ENCODE results near the gene TARP.
A peak's percentile ranks its signal among the peaks of the same experiment; 100 is the strongest.
"Not testable (repeated sequence)": the region's sequence is repeated elsewhere in the genome, so short reads cannot be mapped to it uniquely, and the experiment has no call there.

The TARP gene

GRCh38 chr7:38259157-38259556 is 14.3 kb downstream of the TARP start:
- DNase-seq = not testable (repeated sequence)

- no peak for DNase-seq
Observed at GRCh38 chr7:38257350-38257677, 16.1 kb downstream of the TARP start.

DNA sequence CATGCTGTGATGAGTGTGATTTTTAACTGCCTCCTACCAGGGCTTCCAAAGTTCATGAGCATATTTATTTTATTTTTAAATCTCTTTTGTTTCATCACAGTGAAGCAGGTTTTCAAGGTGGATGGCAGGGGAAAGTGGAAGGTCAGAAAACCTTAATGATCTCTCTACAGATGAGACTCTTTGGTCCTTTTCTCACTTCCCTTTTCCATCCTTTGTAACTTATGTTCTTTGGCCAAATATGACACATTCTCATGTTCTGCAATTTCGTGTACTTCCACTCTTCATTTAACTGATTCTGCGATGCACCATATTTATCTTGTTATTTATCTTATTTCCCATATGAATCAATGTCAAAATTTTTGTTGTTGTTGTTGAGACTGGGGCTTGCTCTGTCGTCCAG is 23.6 kb downstream of the TARP start:
- DNase-seq = not testable (repeated sequence)

DNA sequence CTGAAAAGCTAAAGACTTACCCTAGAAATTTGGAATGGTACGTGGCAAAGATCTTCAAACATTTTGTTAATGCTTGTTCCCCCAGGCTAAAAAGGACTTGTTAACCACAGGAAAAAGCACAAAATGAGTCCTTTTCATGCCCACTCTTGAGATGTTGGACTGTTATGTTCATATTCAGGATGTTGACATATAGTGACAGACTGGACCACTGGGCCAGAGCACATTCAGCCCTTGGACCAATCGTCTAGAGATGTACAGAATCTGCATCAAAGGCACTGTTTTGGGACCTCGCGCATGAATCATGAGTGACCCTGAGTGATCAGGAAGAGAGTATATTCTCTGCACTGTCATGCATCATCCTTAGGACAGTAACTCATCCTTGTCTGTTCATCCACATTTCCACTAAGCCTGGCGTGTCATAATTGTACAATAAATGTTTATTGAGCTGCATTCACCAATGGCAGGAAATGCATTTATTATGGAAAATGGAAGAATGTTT is 25.3 kb downstream of the TARP start:
- no peak for DNase-seq

GRCh38 chr7:38245409-38245977 is 27.9 kb downstream of the TARP start:
- no peak for DNase-seq

DNA sequence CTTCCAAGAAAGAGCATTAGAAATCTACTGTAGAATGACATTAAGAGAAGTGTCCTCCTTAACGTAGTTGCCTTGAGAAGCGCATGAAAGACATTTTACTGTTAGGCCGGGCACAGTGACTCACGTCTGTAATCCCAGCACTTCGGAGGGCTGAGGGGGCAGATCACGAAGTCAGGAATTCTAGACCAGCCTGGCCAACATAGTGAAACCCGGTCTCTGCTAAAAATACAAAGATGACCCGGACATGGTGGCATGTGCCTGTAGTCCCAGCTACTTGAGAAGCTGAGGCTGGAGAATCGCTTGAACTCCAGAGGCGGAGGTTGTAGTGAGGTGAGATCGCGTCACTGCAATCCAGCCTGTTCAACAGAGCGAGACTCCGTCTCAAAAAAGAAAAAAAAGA is 28.9 kb downstream of the TARP start:
- no peak for DNase-seq

- DNase-seq = not testable (repeated sequence)
Observed at GRCh38 chr7:38243345-38243744, 30.1 kb downstream of the TARP start.

- no peak for DNase-seq
Observed at GRCh38 chr7:38242814-38243213, 30.6 kb downstream of the TARP start.

- no peak for DNase-seq
Observed at GRCh38 chr7:38241071-38241470, 32.4 kb downstream of the TARP start.

GRCh38 chr7:38239129-38239528 is 34.3 kb downstream of the TARP start:
- DNase-seq = not testable (repeated sequence)

GRCh38 chr7:38235606-38236005 is 37.8 kb downstream of the TARP start:
- no peak for DNase-seq

DNA sequence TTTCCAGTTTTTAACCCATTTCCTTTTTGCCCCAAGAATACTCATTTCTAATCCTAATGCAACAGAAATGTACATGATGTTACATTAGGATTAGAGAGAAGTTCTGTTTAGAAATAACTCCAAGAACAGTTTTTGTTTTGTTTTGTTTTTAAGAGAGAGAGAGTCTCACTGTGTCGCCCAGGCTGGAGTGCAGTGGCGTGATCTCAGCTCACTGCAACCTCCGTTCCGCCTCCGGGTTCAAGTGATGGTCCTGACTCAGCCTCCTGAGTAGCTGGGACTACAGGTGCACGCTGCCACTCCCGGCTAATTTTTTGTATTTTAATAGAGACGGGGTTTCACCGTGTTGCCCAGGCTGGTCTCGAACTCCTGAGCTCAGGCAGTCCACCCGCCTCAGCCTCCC is 38.7 kb downstream of the TARP start:
- not testable (repeated sequence) for DNase-seq

GRCh38 chr7:38232502-38233366 is 40.7 kb downstream of the TARP start:
- peak; percentile 80 for DNase-seq

DNA sequence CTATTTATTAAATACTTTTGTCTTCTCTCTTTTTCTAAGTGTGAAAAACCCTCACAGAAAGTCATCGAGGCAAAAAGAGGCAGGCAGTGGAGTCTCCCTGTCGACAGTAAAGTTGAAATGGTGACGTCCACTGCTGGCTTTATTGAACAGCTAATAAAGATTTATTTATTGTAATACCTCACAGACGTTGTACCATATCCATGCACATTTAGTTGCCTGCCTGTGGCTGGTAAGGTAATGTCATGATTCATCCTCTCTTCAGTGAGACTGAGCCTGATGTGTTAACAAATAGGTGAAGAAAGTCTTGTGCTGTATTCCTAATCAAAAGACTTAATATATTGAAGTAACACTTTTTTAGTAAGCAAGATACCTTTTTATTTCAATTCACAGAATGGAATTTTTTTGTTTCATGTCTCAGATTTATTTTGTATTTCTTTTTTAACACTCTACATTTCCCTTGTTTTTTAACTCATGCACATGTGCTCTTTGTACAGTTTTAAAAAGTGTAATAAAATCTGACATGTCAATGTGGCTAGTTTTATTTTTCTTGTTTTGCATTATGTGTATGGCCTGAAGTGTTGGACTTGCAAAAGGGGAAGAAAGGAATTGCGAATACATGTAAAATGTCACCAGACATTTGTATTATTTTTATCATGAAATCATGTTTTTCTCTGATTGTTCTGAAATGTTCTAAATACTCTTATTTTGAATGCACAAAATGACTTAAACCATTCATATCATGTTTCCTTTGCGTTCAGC is 43.4 kb downstream of the TARP start:
- DNase-seq = no peak

- DNase-seq = no peak
Observed at GRCh38 chr7:38229386-38229785, 44.0 kb downstream of the TARP start.

DNA sequence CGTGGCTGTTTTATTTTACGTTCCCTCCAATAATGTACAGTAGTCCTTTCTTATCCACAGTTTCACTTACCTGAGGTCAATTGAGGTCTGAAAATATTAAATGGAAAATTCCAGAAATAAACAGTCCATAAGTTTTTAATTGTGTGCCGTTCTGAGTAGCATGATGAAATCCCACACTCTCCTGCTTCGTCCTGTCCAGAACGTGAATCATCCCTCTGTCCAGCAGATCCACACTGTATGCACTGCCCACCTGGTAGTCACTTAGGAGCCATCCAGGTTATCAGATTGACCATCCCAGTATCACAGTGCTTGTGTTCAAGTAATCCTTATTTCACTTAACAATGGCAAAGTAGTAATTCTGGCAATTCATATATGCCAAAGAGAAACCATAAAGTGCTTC is 49.0 kb downstream of the TARP start:
- no peak for DNase-seq

DNA sequence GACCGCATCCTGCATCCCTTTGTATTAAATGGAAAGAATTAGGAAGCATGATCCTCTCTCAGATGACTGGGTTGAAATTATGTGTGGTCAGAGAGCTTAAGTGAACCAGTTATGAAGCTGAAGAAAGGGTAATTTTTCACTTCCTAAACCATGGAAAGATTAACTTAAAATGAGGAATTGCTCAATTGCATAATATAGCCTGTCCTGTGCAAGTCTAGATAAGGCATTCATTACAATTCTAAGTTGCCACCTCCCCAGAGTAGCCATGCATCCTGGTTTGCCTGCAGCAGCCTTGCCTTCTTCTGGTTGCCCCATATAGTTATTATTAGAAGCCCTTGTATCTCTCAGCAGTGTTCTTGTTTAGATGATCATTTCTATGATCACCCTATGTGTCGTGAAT is 50.1 kb downstream of the TARP start:
- DNase-seq = no peak

DNA sequence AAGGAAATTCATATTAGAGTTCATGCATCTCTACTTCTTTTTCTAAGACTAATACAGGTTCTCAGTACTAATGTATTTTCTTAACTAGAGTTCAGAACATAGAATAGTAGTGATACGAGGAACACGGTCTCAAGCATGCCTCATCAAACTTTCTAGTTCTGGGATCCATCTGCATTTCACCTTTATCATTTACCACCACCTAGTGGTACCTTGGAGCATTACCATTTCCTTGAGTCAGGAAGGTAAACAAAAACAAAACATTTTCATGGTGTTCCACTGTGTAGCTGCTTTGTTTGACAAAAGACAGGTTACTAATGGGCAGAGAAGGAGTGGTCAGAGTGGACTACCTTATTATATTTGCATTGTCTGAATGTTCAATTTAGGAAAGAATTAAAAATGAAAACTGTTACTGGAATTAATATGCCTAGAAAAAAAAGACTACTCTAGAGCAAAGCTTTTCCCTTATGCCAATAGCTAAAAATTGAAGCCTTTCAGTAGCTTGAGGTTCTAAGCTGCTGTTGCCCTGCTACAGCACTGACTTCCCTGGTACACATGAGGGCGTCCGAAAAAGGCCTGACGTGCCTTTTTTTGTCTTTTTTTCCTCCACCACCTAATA is 50.8 kb downstream of the TARP start:
- no peak for DNase-seq

DNA sequence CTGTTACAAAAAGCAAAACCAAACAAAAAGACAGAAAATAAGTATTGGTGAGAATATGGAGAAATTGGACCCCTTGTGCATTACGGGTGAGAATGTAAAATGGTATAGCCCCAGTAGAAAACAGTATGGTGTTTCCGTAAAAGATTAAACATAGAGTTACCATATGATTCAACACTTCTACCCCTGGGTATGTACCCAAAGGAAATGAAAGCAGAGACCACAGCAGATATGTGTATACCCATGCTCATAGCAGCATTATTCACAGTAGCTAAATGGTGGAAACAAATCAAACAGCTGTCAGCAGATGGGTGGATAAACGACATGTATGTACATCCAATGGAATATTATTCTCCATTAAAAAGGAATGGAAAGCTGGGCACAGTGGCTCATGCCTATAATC is 53.0 kb downstream of the TARP start:
- no peak for DNase-seq

GRCh38 chr7:38217672-38218071 is 55.8 kb downstream of the TARP start:
- DNase-seq = no peak

DNA sequence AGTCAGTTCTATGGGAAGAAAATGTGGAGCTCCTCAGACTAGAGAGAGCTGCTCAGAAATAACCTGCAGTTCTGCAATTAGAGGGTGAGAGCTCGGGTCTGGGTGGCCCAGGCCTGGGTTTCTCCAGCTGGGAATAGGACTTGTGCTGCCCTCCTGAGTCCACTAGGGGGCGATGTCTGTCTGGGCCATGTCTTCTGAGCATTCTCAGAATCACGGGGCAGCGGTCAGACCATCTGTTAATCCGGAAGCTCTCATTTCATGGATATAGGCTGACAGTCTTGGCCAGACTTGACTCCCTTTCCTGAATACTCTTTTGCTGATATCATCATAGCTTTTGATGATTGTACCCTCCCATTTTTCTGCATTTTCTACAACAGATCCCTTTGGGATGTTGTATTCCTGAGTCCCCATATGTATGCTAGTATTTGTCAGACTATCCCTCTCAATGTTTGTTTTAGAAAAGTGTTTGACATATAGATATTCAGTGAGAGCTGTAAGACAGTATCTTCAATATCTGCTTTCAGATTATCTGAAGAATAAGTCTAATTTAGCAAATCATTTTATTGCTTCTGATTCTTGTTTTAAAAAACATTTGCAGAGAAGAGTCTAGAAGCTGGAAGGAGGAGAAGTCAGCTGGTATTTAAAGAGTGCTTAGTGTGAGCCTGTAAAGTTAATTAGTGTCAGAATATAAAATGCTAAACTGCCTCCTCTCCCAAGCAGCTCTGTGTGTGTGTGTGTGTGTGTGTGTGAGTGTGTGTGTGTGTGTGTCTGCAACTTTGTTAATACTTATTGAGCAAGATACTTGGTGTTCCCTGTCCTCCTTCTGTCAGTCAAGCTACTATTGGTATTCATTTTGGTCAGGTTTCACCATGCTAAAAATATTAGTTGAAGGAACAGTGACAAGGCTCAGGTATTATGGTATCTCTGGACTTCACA is 57.4 kb downstream of the TARP start:
- peak; percentile 75 for DNase-seq

DNA sequence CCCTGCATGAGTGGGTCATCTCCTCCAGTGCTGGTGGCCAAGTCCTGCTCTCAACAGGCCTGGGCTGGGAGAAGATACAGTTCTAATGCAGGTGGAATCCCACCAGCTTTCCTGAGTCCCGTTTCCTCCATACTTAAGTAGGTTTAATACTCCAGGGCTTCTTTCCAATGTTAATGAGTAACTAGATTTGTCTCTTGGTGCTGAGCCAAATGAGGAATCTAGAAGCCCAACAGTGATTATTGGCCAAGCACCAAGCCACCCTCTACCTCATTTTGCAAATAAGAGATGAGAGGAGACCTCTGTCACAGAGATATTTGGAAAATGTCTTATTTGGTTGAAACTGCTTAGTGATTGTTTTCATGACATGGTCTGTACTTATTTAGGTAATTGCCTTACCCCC is 58.3 kb downstream of the TARP start:
- no peak for DNase-seq

Measured in activated naive CD4-positive, alpha-beta T cell treated with Interleukin-2 at 50 U/mL for 16 hours (primary cell).